HG02943 (cell line): ENCODE measurements around the gene C1QL2.

ENCODE experiments used
- ATAC-seq: cut with Tn5 transposase; IDR thresholded peaks from one replicate; pipeline ENCODE4 v1.9.1; 2021; ENCODE audit warnings: mild to moderate bottlenecking, low read depth, moderate library complexity; ENCODE audit not compliant: unreplicated experiment

C1QL2 gene

DNA sequence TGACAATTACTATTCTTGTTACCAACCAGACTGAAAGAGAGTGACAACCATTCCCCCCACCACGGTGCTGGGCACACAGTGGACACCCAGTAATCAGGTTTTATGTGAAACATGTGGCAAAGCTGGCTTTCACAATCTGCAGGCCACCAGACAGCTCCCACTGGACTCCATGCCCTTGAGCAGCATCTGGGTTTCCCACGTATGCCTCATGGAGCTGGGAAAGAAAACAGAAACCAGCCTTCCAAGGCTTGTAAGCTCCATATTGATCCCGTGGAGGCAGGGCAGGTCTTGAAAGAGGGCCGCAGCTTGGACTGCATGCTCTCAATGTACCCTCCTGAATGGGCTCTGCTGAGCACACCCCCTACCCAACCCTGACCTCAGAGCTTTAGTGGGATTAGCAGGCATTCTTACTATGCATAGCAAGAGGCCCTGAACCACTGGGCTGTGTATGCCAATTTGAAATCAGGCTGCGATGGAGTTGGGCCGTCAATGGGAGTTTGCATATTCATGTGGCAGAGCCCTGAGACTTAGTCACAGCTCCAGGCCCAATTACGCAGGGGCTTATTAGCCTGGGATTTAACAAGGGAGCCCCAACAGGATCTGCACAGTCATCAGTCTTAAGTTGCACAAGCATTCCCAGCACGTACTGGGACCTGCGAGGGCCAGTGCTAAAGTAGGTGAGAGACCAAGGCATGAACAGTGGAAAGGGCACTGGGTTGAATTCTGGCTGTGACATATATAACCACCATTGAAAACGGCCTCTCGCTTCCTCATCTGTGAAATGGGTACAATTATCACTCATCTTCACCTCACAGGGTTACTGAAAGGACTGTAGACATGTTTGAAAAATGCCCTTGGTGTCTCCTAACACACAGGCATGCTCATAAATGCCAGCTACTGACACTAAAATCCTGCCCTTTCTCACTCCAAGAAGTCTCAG, 10.5 kb downstream of the C1QL2 start:
- no peak for ATAC-seq

DNA sequence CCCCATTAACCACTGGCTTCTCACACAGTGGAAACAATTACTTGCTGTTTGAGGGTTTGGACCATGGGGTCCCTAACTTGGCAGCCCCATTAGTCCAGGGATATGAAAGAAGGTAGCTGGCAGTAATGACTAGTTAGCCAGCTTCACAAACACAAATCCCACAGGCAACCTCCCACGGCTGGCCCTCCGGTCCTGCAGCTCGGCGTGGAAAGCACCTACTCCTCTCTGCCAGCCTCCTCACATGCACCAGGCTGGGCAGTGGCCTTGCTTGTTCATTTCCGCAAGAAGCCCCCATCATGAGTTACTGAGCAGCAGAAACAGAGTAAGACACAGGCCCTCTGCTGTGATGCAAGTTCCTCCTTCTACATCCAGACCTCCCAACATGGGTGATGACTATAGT, 13.7 kb downstream of the C1QL2 start:
- no peak for ATAC-seq

- no peak for ATAC-seq
These were observed 15.7 kb downstream of the C1QL2 start for GRCh38 chr2:119142824-119143223.

- ATAC-seq: no peak
These were observed 21.0 kb downstream of the C1QL2 start for GRCh38 chr2:119137502-119137901.

DNA sequence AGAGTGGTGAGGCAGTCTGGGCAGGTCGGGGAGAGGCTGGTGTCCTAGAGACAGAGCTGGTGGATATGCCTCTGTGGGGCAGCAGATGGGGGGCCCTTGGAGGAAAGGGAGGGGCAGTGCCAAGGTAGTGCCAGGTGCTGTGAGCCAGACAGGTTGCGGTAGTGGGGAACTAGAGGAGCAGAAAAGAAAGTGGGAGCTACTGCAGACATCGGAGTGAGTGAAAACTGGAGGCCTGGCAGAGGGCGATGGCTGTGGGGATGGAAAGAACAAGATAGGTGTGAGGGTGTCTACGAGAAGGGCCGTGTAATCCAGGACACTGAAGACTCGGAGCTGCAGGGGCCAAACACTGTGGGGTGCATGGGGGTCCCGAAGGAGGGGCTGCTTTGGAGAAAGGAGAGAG, 21.7 kb downstream of the C1QL2 start:
- ATAC-seq: no peak

DNA sequence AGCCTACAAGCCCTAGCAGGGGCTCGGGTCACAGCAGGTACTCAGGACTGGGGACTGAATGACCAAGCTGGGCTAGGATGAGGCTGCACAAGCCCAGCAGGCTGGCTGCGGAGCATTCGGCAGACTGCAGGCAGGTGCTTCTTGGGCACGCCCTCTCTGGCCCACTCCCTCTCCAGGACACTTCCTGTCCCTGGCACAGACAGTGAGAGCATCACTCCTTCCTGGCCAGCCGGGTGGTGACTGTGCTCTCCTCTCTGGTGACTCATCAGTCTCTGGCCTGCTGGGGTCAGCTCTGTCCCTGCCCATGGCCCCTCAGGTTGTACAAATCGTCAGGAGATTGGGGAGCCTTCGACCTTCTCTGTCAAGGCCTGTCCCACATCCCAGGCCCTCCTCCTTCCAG, 22.5 kb downstream of the C1QL2 start:
- no peak for ATAC-seq

GRCh38 chr2:119134775-119135174, 23.8 kb downstream of the C1QL2 start:
- ATAC-seq: no peak

- no peak for ATAC-seq
These were observed 31.9 kb downstream of the C1QL2 start for GRCh38 chr2:119126650-119127049.

GRCh38 chr2:119123389-119123788, 35.2 kb downstream of the C1QL2 start:
- no peak for ATAC-seq

- ATAC-seq: no peak
These were observed 35.9 kb downstream of the C1QL2 start for GRCh38 chr2:119122663-119123062.

GRCh38 chr2:119119999-119120756, 38.4 kb downstream of the C1QL2 start:
- ATAC-seq: no peak

GRCh38 chr2:119119076-119119785, 39.3 kb downstream of the C1QL2 start:
- no peak for ATAC-seq

- ATAC-seq: no peak
These were observed 40.4 kb downstream of the C1QL2 start for GRCh38 chr2:119117891-119118882.

DNA sequence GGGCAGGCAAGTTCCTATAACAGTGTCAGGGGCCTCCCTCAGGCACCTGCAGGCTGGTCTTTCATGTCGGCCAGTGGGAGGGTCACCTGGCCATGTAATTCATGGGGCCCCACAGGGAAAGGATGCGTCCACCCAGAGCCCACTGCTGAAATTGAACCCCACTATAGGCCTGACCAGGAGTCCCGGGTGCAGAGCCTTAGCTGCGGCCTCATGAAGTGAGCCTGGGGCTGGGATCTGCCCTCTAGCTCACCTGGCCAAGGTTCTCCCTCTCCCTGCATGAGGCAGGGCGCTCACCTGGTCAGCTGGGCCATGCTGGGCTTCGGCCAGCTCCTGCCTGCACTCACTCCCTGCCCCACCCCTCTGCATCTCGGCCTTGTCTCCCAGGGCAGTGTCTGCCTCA, 41.1 kb downstream of the C1QL2 start:
- no peak for ATAC-seq

DNA sequence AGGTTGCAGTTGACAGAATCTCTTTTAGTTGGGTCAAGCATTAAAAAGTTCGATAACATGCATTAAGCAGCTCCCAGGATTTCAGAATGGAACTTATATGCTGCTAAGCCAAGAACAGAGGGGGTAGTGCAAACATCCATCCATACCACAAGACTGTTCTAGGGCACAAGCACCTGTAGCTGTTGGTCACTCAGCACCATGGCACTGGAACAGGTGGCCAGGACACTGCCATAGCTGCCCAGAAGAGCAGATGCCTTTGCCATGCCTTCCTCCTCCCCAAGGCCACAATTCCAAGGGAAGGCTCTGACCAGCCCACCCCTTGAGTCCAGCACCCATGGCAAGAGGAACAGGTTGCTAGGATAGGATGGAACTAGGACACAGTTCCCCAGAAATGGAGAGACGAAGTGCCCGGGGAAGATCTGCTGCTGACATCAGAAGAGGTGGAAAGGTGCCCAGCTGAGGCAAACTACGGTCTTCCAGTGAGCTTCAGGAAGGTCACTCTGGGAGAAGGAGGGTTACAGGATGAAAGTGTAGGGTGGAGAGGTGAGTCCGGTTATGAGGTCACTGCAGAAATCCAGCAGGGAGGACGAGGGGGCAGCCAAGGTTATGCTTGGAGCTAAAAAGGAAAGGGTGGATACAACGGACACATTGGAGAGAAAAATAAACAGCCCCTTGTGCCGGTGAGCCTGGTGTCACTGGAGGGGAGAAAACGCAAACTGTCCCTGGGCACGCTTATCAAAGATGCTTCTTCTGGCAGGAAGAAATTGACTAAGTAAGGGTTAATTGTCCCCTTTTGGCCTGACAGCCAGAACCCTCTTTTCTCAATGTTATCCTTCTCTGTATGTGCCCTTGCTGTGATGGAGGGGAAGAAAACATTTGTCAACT, 41.9 kb downstream of the C1QL2 start:
- no peak for ATAC-seq

DNA sequence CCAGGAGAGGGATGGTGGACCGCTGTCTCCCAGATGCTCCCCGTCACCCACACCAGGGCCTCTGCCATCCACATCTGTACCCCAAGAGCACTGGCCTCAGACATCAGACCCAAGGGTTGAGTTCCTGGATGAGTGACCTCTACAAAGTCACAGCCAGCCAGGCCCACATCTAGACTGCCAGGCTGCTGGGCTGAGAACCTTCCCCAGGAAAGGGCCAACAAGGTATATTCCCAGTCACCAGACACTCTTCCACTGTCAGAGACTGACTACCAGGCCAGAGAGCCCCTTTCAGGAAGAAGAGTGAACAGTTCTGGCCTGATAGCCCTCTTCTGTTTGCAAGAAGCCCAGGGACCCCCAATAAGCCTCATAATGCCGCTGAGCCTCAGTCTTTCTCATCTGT, 44.3 kb downstream of the C1QL2 start:
- ATAC-seq: no peak

- no peak for ATAC-seq
These were observed 45.1 kb downstream of the C1QL2 start for GRCh38 chr2:119113489-119113770.

- no peak for ATAC-seq
These were observed 45.6 kb downstream of the C1QL2 start for GRCh38 chr2:119112770-119113488.
